ENCODE measurements around the gene LNX1.

DNA sequence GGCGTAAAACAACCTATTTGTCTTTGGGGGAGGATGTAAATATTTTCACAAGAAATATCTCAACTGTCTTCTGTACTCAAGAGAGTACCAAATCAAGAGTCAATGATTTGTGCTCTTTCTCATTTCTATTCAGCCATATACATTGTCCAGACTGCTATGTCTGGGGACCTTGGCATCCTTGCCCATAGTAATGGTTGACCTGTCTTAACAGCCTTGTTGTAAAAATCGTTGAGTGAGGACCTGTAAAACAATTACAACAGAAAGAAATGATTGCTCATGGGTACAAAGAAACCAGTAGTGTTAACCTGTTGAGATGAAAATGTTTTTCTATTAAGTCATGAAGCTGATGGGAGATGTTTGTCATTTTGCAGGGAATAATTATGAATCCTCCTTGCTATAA is 56.6 kb downstream of the LNX1 start:
- TF ChIP-seq FOSL1 (CRISPR knock-in tag; IDR thresholded peaks at IDR 0.05; ENCODE audit: borderline replicate concordance) = no peak
- no peak for TF ChIP-seq CBFB (CRISPR knock-in tag; IDR thresholded peaks at IDR 0.05)
- TF ChIP-seq, protein P1, sequence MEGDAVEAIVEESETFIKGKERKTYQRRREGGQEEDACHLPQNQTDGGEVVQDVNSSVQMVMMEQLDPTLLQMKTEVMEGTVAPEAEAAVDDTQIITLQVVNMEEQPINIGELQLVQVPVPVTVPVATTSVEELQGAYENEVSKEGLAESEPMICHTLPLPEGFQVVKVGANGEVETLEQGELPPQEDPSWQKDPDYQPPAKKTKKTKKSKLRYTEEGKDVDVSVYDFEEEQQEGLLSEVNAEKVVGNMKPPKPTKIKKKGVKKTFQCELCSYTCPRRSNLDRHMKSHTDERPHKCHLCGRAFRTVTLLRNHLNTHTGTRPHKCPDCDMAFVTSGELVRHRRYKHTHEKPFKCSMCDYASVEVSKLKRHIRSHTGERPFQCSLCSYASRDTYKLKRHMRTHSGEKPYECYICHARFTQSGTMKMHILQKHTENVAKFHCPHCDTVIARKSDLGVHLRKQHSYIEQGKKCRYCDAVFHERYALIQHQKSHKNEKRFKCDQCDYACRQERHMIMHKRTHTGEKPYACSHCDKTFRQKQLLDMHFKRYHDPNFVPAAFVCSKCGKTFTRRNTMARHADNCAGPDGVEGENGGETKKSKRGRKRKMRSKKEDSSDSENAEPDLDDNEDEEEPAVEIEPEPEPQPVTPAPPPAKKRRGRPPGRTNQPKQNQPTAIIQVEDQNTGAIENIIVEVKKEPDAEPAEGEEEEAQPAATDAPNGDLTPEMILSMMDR (CRISPR knock-in tag; IDR thresholded peaks at IDR 0.05) = no peak
- TF ChIP-seq ZNF3 (CRISPR knock-in tag; IDR thresholded peaks at IDR 0.05) = no peak
- no peak for TF ChIP-seq ZBTB21 (CRISPR knock-in tag; IDR thresholded peaks at IDR 0.05)
- TF ChIP-seq, protein P2, sequence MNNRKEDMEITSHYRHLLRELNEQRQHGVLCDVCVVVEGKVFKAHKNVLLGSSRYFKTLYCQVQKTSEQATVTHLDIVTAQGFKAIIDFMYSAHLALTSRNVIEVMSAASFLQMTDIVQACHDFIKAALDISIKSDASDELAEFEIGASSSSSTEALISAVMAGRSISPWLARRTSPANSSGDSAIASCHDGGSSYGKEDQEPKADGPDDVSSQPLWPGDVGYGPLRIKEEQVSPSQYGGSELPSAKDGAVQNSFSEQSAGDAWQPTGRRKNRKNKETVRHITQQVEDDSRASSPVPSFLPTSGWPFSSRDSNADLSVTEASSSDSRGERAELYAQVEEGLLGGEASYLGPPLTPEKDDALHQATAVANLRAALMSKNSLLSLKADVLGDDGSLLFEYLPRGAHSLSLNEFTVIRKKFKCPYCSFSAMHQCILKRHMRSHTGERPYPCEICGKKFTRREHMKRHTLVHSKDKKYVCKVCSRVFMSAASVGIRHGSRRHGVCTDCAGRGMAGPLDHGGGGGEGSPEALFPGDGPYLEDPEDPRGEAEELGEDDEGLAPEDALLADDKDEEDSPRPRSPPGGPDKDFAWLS (CRISPR knock-in tag; IDR thresholded peaks at IDR 0.05; ENCODE audit: borderline replicate concordance) = no peak
- no peak for TF ChIP-seq PHF8 (CRISPR knock-in tag; IDR thresholded peaks at IDR 0.05)
- TF ChIP-seq, protein P3, sequence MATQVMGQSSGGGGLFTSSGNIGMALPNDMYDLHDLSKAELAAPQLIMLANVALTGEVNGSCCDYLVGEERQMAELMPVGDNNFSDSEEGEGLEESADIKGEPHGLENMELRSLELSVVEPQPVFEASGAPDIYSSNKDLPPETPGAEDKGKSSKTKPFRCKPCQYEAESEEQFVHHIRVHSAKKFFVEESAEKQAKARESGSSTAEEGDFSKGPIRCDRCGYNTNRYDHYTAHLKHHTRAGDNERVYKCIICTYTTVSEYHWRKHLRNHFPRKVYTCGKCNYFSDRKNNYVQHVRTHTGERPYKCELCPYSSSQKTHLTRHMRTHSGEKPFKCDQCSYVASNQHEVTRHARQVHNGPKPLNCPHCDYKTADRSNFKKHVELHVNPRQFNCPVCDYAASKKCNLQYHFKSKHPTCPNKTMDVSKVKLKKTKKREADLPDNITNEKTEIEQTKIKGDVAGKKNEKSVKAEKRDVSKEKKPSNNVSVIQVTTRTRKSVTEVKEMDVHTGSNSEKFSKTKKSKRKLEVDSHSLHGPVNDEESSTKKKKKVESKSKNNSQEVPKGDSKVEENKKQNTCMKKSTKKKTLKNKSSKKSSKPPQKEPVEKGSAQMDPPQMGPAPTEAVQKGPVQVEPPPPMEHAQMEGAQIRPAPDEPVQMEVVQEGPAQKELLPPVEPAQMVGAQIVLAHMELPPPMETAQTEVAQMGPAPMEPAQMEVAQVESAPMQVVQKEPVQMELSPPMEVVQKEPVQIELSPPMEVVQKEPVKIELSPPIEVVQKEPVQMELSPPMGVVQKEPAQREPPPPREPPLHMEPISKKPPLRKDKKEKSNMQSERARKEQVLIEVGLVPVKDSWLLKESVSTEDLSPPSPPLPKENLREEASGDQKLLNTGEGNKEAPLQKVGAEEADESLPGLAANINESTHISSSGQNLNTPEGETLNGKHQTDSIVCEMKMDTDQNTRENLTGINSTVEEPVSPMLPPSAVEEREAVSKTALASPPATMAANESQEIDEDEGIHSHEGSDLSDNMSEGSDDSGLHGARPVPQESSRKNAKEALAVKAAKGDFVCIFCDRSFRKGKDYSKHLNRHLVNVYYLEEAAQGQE (IDR thresholded peaks at IDR 0.05; ENCODE audit: borderline replicate concordance in 1 of 2, low read depth in 1 of 2, low read length in 2 of 2) = no peak
- TF ChIP-seq EP300 (IDR thresholded peaks at IDR 0.05; ENCODE audit: low read depth in 2 of 2, low read length in 2 of 2) = no peak
- no peak for TF ChIP-seq EP300 (CRISPR knock-in tag; IDR thresholded peaks at IDR 0.05; ENCODE audit: borderline replicate concordance)
- TF ChIP-seq NR1H2 (CRISPR knock-in tag; IDR thresholded peaks at IDR 0.05; ENCODE audit: borderline replicate concordance, low read depth) = no peak

Measured in HepG2 (cell line).